Measurements from ENCODE around the gene ZNF428. TPM values are rescaled to one million over a fixed set of nuclear protein-coding genes. Genes with fewer than 3 reads are reported as not detected.

Gene ZNF428
- total and polyA plus RNA-seq, 2 of the 8 experiments (the other 6 are each of a cell fraction or from before 2014, with no cell fraction given): 7.8 to 16.7 TPM

DNA sequence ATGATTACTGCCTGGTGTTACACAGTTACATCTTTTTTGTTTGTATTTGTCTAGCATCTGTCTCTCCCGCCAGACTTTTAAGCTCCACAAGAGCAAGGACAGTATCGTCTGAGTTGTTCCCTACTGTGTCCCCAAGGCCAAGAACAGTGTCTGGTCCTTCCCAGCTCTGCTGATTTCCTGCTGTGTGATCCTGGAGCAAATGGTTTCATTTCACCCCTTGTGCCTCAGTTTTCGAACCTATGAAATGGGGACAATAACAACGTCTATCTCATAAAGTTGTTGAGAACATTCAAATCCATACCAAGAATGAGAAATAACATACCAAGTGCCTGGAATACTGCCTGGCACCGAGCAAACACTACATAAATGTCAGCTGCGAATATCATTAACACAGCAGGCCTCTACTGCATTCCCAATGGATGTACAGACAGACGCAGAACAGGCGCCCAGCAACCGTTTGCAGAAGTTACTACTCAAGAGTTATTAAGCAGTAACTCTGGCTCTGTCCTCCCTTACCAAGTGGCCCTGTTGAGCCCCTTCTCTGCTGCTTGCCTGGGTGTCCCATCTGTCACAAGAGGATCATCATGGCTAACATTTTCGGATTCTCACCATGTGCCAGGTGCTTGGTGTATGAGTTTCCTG is 55.5 kb downstream of the ZNF428 start (continued):
- TF ChIP-seq BCL11A (IDR thresholded peaks at IDR 0.05; ENCODE audit: low read depth in 2 of 2, low read length in 2 of 2) (no peak), CEBPB (IDR thresholded peaks at IDR 0.05; ENCODE audit: low read depth, low read length) (no peak)
- TF ChIP-seq, protein P1, sequence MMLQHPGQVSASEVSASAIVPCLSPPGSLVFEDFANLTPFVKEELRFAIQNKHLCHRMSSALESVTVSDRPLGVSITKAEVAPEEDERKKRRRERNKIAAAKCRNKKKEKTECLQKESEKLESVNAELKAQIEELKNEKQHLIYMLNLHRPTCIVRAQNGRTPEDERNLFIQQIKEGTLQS (IDR thresholded peaks at IDR 0.05; ENCODE audit: insufficient read depth, low read depth, low read length): no peak
